Anterior cingulate cortex (tissue), 58 donors: Measurements from ENCODE around the gene MMP21.

Experiments used
- DNase-seq, 58 donors: peaks; one replicate each; lab custom pipeline; 2025; lab: John Stamatoyannopoulos, UW

The MMP21 gene, protein sequence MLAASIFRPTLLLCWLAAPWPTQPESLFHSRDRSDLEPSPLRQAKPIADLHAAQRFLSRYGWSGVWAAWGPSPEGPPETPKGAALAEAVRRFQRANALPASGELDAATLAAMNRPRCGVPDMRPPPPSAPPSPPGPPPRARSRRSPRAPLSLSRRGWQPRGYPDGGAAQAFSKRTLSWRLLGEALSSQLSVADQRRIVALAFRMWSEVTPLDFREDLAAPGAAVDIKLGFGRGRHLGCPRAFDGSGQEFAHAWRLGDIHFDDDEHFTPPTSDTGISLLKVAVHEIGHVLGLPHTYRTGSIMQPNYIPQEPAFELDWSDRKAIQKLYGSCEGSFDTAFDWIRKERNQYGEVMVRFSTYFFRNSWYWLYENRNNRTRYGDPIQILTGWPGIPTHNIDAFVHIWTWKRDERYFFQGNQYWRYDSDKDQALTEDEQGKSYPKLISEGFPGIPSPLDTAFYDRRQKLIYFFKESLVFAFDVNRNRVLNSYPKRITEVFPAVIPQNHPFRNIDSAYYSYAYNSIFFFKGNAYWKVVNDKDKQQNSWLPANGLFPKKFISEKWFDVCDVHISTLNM

DNA sequence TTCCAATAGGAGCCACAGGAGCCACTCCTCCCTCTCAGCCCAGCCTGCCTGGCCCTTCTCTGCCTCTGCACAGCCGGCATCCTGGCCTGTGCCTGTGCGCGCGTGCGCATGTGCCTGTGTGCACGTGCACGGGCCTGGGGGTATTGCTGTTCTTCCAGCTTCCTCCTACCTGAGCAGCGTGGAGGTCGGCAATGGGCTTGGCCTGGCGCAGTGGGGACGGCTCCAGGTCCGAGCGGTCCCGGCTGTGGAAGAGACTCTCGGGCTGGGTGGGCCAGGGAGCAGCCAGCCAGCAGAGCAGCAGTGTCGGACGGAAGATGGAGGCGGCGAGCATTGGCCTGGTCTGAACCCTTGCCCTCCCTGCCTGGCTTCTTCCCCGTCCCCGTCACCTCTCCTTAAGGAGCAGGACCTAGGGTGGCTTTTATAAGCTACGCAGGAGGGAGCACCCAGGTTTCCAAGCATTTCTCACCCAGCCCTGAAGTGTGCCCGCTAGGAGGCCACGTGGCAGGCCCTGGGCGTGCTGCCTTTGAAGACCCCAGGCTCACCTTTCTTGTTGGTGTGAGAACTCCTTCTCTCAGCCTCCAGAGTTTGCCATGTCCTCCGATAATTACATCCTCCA is at the start of gene MMP21:
TSS of gene MMP21 (minus strand) at position 331 of the 616 bp plus-strand sequence. CDS start at position 331, 0 bp downstream.
- no peak for DNase-seq

- no peak for DNase-seq
Measured at GRCh38 chr10:125824736-125825135, 49.1 kb upstream of the MMP21 start.

DNA sequence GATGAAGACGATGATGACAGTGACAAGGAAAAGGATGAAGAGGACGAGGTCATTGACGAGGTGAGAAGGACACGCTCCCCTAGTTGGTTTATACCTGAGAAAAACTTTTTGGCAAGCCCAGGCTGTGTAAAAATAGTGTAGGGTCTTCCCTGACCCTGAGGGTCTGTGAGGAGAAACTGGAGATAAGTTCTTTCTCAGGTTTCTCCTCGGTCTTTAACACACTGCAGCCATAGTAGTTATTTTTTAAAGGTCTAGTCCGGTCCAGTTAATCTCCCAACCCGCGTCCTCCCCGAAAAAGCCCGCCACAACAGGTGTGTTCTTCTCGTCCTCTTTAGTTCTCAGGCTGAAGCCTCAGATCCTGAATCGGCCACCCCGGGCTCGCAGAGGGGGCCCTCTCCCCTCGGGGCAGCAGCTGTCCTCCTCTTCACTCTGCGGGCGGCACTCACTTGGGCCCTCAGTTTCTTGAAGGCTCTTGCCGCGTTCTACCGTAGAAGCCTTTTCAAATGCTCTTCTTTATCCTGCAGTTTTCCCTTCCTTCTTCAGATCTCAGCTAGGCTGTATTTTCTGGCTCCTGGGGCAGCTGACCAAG is 48.1 kb upstream of the MMP21 start:
- no peak for DNase-seq

GRCh38 chr10:125822878-125823662 is 47.4 kb upstream of the MMP21 start, which contains the start of the genes BCCIP and UROS:
Gene BCCIP, plus strand, starts transcription at chr10:125823546. Its CDS starts 12 bp downstream, at chr10:125823558.
Gene UROS, minus strand, starts transcription at chr10:125823258. Its CDS starts 6,759 bp downstream, at chr10:125816499.
- DNase-seq = peak; percentile 9 to 97 (median 88)

- DNase-seq = no peak
Measured at GRCh38 chr10:125820701-125821100, 45.1 kb upstream of the MMP21 start.

DNA sequence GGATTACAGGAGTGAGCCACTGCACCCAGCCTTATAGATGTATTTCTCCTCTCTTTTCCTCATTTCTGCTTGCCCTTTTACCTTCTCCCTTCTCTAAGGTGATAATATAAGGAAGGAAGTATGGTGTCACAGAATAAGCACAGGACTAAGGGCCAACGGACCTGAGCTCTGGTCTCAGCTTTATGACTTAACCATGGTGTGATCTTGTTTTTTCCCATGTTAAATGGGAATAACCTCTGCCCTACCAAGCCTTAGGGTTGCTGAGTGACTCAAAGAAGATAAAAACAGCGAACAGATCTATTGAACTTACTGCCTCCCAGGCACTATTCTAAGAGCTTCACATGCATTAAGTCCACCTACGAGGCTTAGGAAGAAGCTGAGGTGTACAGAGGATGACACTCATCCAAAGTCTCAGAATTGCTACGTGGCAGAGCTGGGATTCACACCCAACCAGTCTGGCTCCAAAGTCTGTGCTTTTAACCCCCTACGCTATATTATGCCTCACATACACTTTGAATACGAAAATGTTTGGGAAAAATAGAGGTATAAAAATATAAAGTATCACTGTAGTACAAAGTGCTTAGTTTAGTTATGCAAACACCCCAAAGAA is 41.8 kb upstream of the MMP21 start:
- peak in 2 of 58 donors; percentile 13 to 29 for DNase-seq

DNA sequence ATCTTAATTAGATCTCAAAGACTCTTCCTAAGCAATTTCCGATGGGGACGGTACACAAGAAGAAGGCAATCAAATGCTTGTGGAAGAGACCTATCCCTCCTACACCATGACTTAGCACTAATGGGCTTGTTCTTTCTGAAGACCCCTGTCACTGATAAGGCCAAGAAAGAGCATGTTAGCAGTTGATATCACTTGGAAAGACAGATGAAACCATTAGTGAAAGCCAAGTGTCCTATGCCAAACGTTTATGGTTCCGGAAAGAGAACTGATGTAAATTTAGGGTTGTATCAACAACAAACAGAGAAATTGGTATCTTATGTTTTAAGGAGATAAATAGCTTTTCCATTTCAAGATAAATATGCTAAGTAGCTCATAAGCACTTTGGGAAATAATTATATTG is 40.9 kb upstream of the MMP21 start:
- no peak for DNase-seq

DNA sequence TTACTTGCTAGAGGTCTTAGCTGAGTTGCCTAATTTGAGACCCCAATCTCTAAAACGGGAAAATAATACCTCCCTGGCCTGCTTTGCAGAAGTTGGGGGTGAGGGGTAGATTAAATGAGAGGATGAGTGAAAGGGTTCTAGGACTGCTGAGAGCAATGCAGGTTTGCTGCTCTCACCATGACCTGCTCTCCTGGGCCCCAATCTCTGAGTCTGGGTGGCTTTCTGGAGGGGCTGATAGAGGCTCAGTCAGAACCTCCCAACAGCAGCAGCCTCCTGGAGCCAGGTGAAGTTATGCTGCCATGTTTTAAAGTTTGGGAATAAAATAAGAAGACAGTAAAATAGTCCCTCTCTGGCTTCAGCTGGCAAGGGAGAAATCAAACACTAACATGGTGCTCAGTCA is 40.1 kb upstream of the MMP21 start:
- DNase-seq = no peak

DNA sequence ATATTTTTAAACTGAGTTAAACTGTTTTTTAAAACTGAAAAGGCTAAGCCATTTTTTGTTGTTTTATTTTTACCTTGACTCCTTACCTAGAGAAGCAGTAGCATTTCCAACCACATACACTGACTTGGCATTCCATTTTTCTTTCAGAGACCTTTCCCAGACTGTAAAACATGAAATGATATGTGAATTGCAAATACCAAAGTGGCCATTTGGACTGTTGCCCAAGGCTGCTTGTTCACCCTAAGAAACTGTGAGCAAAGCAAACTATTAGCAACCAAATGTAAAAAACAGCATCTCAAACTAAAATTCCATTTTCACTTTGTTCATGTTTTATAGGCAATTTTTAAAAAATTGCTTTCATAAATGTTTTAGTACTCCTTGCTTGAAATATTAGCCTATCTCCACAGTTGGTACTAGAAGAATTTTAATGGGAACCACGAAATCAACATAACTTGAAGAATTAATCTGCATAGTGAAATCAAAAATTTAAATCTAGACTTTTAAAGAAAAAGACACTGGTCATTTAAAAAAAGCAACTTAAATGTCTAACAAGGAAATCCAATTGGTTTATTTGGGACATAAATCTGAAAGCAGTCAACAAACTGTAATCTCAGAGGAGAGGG is 36.6 kb upstream of the MMP21 start:
- DNase-seq = no peak

- DNase-seq = peak in 2 of 58 donors; percentile 14 to 33
Measured at GRCh38 chr10:125811251-125811650, 35.6 kb upstream of the MMP21 start.

DNA sequence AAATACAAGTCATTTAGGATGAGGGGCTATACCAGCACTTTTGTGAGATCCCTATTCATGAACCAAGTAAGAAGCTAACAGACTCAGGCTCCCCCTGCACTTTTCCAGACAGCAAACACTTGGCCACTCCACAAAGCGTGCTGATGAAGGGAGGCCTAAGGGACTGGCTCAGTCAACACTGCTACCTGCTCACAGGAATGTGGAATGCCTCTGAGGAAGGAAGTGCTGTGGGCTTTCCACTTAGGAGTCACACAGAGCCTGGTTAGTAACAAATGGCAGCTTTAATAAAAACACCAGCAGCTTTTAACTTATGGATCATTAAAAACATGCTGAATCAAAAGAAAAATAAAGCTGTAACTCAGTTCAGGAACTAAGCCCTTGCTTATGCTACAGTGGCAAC is 32.4 kb upstream of the MMP21 start:
- DNase-seq = no peak

- no peak for DNase-seq
Measured at GRCh38 chr10:125802739-125803138, 27.1 kb upstream of the MMP21 start.

DNA sequence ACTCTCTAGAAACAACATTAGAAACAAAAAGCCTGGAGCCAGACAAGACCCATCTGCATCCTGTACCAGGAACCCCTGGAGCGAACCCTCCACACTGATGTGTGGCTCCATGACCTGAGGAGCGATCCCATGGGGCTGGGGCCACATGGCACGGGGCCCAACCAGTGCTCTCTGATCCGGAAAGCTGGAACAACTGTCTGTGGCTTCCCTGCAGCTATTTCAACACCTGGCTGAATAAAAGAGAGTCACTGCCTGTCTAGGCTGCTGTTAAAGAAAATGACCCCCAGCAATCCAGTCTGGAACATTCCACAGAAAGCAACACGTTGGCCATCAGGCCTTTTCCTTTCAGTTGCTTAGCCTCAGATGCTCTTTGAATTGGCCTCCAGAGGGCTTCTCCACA is 26.5 kb upstream of the MMP21 start:
- DNase-seq = no peak

GRCh38 chr10:125801574-125801973 is 26.0 kb upstream of the MMP21 start:
- no peak for DNase-seq

- DNase-seq = no peak
Measured at GRCh38 chr10:125799451-125800182, 24.0 kb upstream of the MMP21 start.

DNA sequence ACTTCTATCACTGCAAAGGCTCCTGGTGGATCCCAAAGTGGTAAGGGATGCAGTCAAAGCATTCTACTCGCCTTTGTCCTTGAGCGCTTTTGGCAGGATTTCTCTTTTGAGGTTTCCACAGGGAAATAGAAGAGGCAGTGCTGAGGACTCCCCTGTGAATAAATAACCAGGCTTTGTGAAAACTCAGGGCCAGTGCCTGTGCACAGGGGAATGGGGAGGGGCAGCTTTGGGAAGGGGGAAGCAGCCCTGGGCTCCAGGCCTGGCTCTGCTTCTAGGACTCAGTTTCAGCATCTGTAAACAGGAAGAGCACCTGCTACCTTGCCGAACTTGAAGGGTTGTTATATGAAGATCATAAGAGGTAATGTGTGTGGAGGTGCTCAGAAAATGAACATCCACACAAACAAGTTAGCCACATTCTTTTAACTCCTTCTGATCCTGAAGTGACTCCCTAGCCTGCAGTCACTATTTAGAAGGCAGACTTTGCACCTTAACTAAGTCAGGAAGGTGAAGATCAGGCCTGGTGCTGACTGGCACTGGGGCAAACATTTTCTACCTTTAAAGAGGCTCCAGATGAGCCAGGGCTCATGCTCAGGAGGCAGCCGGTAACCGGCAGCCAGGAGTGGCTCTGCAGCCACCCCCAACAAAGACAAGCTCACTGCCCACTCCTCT is 22.5 kb upstream of the MMP21 start:
- DNase-seq = no peak

DNA sequence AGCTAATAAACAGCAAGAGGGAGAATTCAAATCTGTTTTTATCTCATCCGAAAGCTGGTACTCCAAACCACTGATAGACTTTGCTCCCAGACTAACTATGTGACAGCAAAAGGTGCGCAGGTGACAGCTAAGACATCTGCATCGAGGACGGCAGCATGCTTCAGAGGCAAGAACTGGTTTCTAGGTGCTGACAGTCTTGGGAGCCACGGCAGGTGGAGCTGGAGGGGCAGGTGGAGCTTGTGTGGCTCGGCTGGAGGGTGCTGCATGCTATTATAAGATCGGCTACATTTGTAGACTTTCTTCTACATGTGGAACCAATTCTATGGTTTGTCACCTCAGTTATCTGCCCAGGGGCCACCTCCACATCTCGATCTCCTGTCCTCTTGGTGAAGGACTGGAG is 21.8 kb upstream of the MMP21 start:
- DNase-seq = no peak

DNA sequence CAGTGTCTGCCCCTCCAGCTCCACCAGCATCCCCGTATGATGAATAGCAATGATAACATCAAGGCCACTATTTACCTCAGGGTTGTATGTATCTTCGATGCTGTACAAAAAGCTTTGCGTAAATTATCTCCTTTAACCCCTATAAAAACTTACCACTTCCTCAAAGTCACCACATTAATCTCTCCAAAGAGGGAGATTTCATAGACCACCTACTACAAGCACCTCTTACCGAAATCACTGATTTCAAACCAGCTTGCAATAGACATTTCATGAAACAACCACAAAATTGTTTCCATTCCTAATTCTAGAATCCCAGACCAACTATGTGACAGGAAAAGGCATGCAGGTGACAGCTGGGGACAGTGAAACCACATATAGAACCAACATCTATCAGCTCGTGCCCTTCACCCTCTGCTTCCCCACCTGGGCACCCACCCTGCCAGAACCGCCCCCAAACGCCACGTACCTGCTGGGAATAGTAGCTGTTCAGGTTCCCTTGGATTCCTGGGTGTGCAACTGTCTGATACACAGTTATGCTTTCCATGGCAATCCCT is 20.1 kb upstream of the MMP21 start:
- no peak for DNase-seq
